Esophagus (tissue), 2 donors: ENCODE results near the gene THOC7. TPM values are rescaled to one million over a fixed set of nuclear protein-coding genes. Genes with fewer than 3 reads are reported as not detected.

Experiments
- H3K27ac ChIP-seq, 2 donors: one replicate each; pipeline ENCODE4 v1.5.1; 2013; ENCODE audit warnings: low read depth in 2 of 2, mild to moderate bottlenecking in 2 of 2, inconsistent platforms in 1 of 2, low read length in 1 of 2, moderate library complexity in 1 of 2
- H3K27me3 ChIP-seq, 2 donors: one replicate each; pipeline ENCODE4 v1.6.1; 2013; ENCODE audit warnings: low read length in 2 of 2, control low read depth in 1 of 2, mild to moderate bottlenecking in 1 of 2; ENCODE audit not compliant: insufficient read depth in 2 of 2, control insufficient read depth in 1 of 2
- H3K36me3 ChIP-seq, 2 donors: one replicate each; pipeline ENCODE4 v1.6.1; 2013; ENCODE audit warnings: low read length in 1 of 2; ENCODE audit not compliant: control insufficient read depth in 2 of 2, insufficient read depth in 2 of 2
- H3K4me1 ChIP-seq, 2 donors: one replicate each; pipeline ENCODE4 v1.6.1; 2013; ENCODE audit warnings: low read length in 1 of 2; ENCODE audit not compliant: control insufficient read depth in 2 of 2, insufficient read depth in 2 of 2
- H3K4me3 ChIP-seq, 2 donors: one replicate each; pipeline ENCODE4 v1.5.1; 2013; ENCODE audit warnings: low read length in 2 of 2, mild to moderate bottlenecking in 2 of 2, low read depth in 1 of 2, moderate library complexity in 1 of 2
- H3K9me3 ChIP-seq, 2 donors: one replicate each; pipeline ENCODE4 v1.6.1; 2013; ENCODE audit warnings: mild to moderate bottlenecking in 2 of 2, low read depth in 1 of 2, low read length in 1 of 2, moderate library complexity in 1 of 2; ENCODE audit not compliant: control insufficient read depth in 2 of 2, insufficient read depth in 1 of 2
- WGBS, 2 donors: extraction: QIAGEN DNeasy Blood & Tissue Kit; methylation state at CpG; one replicate each; pipeline ENCODE4 v1.1.7; 2013; 5-methylcytosine and 5-hydroxymethylcytosine counted together
- polyA plus RNA-seq, 2 donors: library from polyadenylated mRNA; stranded (reverse); fragments of 200-250 nt; gene quantifications; one replicate each; pipeline ENCODE4 v1.2.3, GENCODE V29; 2013
- donor health status: healthy with polysubstance abuse.
- donor health status: Bipolar disorder and iron deficiency.

Gene THOC7
- polyA plus RNA-seq, 2 donors = 80.7 to 223 TPM

DNA sequence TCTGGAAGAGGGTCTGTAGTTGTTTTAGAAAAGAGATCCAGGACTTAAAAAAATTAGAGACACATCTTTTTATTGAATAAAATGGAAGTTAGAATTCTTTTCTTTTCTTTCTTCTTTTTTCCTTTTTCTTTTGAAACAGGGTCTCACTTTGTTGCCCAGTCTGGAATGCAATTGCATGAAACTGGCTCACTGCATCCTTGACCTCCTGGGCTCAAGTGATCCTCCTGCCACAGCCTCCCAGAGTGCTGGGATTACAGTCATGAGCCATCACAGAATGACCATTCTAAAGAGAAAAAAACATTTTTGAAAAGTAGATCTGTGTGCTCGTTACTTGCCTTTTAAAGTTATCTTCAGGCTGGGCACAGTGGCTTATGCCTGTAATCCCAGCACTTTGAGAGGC lies 3.6 kb upstream of the THOC7 start:
- Histone ChIP-seq H3K27ac (no peak overlapping the region), H3K27me3 (no peaks in the 10 kb centered on the region), H3K4me3 (no peak overlapping the region), H3K9me3 (no peaks in the 10 kb centered on the region), H3K36me3 (no peaks in the 10 kb centered on the region), H3K4me1 (peaks cover 0 to 5% of the 10 kb centered on the region in 2 donors)
- WGBS, 2 donors = 94 to 98% methylated on average over 1 of the region's 1 CpG

DNA sequence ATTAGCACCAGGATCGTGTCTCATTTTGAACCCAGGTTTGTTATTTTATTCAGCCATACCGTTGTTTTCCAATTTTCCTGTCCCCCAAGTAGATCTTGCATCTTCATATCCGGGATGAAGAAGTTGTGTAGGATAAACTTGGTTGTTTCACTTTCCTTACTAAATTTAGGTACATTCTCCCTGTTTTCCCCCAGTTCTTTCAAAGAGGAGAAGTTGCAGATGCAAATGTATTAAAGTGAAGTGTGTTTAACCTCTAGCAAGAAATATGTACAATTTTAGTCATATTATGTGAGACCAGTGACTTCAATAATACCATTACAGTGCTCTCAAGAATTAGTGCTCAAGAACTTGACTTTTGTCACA lies 1.3 kb upstream of the THOC7 start:
- WGBS, 2 donors = 1 to 6% methylated on average over 3 of the region's 3 CpGs
- H3K4me3 ChIP-seq = peak overlapping the region; percentile 89 to 99
- peak overlapping the region; percentile 71 to 93 for H3K27ac ChIP-seq
- H3K36me3 ChIP-seq = no peaks in the 10 kb centered on the region
- peaks cover 0 to 4% of the 10 kb centered on the region in 2 donors for H3K4me1 ChIP-seq
- no peaks in the 10 kb centered on the region for H3K9me3 ChIP-seq
- no peaks in the 10 kb centered on the region for H3K27me3 ChIP-seq

DNA sequence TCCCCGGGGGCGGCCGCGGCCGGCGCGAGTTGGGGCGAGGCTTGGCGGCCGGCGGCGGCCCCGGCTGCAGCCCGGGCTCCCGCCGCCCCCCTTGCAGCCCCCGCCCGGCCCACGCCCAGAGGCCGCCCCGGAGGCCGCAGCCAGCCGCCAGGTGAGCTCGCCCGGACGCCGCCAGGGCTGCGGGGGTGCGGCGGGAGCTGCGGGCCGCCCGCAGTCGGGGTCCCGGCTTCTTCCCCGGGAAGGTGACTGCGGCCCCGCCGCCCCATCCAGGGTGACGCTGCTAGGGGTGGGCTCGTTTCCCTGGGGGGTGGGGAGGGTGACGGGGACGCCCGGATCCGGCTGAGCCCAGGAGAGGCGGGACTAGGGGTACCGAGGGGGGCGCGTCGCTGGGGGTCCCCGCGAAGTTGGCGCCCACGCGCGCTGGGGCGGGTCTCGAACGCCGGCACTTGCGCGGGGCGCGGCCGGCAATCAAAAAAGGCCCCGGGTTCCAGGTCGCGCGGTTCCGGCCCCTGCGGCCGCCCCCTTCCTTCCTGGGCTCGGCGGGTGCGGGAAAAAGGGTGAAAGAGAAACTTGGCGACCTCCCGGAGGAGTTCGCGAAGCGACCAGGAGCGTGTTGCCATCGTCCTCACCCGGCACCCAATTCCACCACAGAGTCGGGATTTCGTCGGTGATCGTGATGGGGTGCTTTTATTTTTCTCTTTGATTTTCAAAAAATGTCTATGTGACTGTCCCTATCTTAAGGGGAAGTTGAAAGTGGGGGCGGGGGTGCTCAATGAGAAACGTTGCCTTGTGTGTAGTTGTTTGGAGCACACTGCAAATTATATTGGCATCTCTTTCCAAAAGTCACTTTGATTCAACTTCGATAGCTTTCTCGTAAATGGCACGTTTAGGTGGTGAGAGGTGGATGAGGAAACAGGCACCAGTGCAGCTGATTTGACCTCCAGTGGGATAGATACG lies 681 bp upstream of the THOC7 start:
- H3K9me3 ChIP-seq = no peaks in the 10 kb centered on the region
- H3K4me1 ChIP-seq = peaks cover 0 to 4% of the 10 kb centered on the region in 2 donors
- H3K27me3 ChIP-seq = no peaks in the 10 kb centered on the region
- H3K4me3 ChIP-seq = peak overlapping the region; percentile 89 to 99
- peak overlapping the region; percentile 71 to 93 for H3K27ac ChIP-seq
- no peaks in the 10 kb centered on the region for H3K36me3 ChIP-seq
- WGBS, 2 donors = 0% methylated on average over 58 to 93 of the region's 93 CpGs

DNA sequence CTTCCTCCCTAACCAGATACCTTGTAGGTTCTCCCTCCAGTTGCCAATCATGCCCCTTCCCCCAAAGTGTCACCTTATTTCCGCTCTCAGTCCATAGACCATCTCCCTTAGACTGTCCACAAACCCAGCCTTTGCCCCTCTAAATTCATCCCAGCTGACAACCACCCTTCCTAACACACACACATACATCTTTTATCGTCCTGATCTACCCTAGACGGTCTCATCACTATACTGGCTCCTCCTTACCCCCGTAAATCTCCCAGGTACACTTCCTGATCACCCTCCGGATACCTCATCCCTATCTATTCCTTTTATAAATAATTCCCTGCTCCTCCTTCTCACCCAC lies 828 bp downstream of the THOC7 start:
- WGBS, 2 donors = 22 to 24% methylated on average over 5 of the region's 5 CpGs
- peak overlapping the region; percentile 89 to 99 for H3K4me3 ChIP-seq
- H3K4me1 ChIP-seq = peaks cover 0 to 4% of the 10 kb centered on the region in 2 donors
- H3K36me3 ChIP-seq = no peaks in the 10 kb centered on the region
- peak overlapping the region; percentile 84 to 93 for H3K27ac ChIP-seq
- no peaks in the 10 kb centered on the region for H3K9me3 ChIP-seq
- H3K27me3 ChIP-seq = no peaks in the 10 kb centered on the region

DNA sequence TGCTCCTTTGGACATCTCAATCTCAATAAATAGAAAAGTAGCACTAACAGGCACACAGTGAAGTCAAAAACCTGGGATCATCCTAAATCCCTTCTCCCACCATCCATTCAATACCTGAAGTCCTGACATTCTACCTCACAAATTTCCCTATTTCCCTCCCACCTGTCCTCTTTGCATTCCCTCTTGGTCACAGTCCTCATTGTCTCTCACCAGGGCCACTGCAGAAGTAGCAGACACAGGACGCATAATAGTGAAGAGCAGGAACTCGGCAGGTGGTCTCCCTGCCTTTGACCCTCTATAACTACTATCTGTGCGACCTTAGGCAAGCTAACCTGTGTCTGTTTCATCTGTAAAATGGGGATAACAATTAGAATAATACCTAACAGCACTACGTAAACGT lies 2.3 kb downstream of the THOC7 start:
- 88 to 89% methylated on average over 5 of the region's 5 CpGs for WGBS, 2 donors
- Histone ChIP-seq H3K36me3 (no peaks in the 10 kb centered on the region), H3K27me3 (no peaks in the 10 kb centered on the region), H3K4me1 (peaks cover 0 to 4% of the 10 kb centered on the region in 2 donors), H3K9me3 (no peaks in the 10 kb centered on the region), H3K27ac (no peak overlapping the region), H3K4me3 (no peak overlapping the region)

DNA sequence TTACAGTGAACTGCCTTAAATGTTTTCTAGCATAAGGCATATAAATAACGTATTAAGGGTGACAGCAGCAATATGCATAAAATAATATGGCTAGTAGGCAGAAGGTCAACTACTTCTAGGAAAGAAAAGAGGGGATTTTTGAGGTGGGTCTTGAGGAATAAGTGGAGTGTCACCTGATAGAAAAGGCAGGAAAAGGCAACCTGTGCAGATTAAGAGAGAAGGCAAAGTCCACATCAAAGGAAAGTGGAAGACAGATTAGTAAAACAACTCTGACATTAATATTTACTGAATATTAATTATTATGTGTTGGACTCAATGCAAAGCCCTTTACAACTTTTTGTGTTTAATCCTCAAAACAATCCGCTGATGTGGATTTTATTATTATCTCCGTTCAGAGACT lies 2.8 kb downstream of the THOC7 start:
- no peaks in the 10 kb centered on the region for H3K27me3 ChIP-seq
- 66 to 86% methylated on average over 3 of the region's 3 CpGs for WGBS, 2 donors
- no peak overlapping the region for H3K4me3 ChIP-seq
- H3K27ac ChIP-seq = no peak overlapping the region
- no peaks in the 10 kb centered on the region for H3K9me3 ChIP-seq
- no peaks in the 10 kb centered on the region for H3K36me3 ChIP-seq
- H3K4me1 ChIP-seq = peaks cover 0 to 4% of the 10 kb centered on the region in 2 donors

DNA sequence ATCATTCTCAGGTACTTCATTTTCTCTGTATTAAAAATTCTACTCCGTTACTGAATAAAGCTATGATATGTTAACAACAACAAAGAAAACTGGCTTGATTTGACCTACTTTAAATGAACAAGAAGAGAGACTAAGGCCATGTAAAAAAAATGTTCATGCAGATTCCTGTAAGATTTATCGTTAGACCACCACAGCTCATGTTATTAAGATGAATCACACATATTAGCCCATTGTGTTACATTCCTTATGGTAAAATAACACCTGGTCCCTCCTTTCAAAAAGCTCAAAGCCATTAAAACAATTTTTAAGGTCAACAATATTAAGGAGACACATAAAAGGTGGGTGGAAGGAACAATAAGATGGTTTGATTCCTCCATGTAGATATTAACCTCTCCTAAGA lies 6.3 kb downstream of the THOC7 start:
- H3K9me3 ChIP-seq = no peaks in the 10 kb centered on the region
- H3K4me1 ChIP-seq = no peaks in the 10 kb centered on the region
- no peaks in the 10 kb centered on the region for H3K36me3 ChIP-seq
- H3K27me3 ChIP-seq = no peaks in the 10 kb centered on the region
- 83 to 91% methylated on average over 2 of the region's 2 CpGs for WGBS, 2 donors
- no peak overlapping the region for H3K4me3 ChIP-seq
- H3K27ac ChIP-seq = no peak overlapping the region

DNA sequence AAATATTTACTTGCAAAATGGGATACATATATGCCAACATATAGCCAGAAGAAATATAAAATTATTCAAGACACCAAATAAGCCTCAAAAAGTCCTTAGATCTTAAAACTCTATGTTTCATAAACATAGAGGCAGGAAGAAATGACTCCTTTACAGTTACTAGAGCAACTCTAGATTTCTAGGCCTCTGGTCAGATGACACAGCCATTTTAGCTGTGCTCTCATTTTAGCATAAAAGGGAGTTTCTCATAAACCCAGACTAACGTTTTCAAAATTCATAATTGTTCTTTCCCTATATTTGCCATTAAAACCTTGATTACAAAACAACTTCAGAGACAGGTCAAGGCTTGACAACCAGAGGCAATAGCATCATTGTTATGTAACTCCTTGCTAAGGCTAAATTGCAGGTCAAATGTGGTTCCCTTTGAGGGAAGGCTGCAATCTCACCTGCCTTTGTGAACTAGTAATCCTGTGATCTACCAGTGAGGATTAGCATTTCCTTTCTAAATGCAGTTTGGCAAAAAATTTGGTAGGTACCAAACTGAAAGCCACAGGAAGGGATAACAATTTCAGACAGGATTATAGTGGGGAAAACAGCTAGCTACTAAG lies 8.2 kb downstream of the THOC7 start:
- no peaks in the 10 kb centered on the region for H3K4me1 ChIP-seq
- 16 to 42% methylated on average over 1 of the region's 1 CpG for WGBS, 2 donors
- no peak overlapping the region for H3K27ac ChIP-seq
- H3K4me3 ChIP-seq = no peak overlapping the region
- H3K27me3 ChIP-seq = no peaks in the 10 kb centered on the region
- H3K36me3 ChIP-seq = no peaks in the 10 kb centered on the region
- H3K9me3 ChIP-seq = no peaks in the 10 kb centered on the region

DNA sequence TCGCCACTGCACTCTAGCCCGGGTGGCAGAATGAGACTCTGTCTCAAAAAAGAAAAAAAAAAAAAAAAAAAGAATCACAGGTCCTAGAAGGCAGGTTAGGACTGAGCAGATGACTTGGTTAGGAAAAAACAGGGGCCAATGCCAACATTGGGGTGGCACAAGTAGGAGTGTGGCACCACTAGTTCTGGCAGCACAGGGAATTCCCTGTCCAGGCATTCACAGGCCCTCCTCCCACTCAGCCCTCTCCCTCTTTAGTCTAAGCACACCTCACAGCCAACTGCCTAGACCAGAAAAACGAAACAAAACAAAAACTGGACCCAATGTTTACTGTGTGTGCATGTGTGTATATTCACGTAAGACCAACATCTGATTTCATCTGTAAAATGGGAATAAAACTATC lies 10.5 kb downstream of the THOC7 start:
- no peaks in the 10 kb centered on the region for H3K9me3 ChIP-seq
- no peaks in the 10 kb centered on the region for H3K27me3 ChIP-seq
- H3K4me1 ChIP-seq = no peaks in the 10 kb centered on the region
- no peaks in the 10 kb centered on the region for H3K36me3 ChIP-seq
- H3K27ac ChIP-seq = no peak overlapping the region
- no peak overlapping the region for H3K4me3 ChIP-seq
- 83 to 91% methylated on average over 4 of the region's 4 CpGs for WGBS, 2 donors

DNA sequence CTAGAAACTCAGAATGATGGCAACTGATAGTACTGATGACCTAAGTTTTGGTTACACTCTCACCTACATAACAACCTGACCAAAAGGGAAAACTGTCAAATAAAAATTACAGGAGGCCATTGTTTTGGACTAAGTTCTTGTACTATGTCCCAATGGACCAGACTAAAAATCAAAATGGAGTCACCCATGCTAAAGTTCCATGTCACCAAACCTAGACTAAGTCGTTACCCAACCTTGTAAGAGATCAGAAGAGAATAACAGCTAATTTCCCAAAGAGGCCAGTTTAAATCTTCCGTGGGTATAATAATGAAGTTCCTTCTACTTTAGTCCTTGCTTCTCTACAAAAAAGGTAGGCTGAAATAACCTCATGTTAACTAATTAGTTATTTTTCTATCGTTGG lies 12.3 kb downstream of the THOC7 start:
- H3K36me3 ChIP-seq = no peaks in the 10 kb centered on the region
- H3K9me3 ChIP-seq = no peaks in the 10 kb centered on the region
- no peak overlapping the region for H3K27ac ChIP-seq
- H3K4me1 ChIP-seq = no peaks in the 10 kb centered on the region
- WGBS, 2 donors = 96 to 98% methylated on average over 3 of the region's 3 CpGs
- H3K4me3 ChIP-seq = no peak overlapping the region
- no peaks in the 10 kb centered on the region for H3K27me3 ChIP-seq
